ENCODE measurements around the gene KCNF1. TPM values are rescaled to one million over a fixed set of nuclear protein-coding genes. Genes with fewer than 3 reads are reported as not detected.

Gene KCNF1
- total and polyA plus RNA-seq, 2 donors (not counting 1 experiment from before 2014, with no cell fraction given) = 0.22 to 2.6 TPM

- H3K27ac ChIP-seq (ENCODE audit: insufficient read depth, low read length) = no peak overlapping the region
- H3K27me3 ChIP-seq (ENCODE audit: control insufficient read depth, insufficient read depth, low read length) = peaks cover 2% of the 10 kb centered on the region
- H2AFZ ChIP-seq (ENCODE audit: low read length) = no peak overlapping the region
- H3K79me2 ChIP-seq (ENCODE audit: control insufficient read depth, insufficient read depth, low read length) = no peaks in the 10 kb centered on the region
- DNase-seq (ENCODE audit: low read depth in 2 of 2) = no peak
- H4K20me1 ChIP-seq (ENCODE audit: control insufficient read depth, extremely low read depth, insufficient read depth, low read length) = no peaks in the 10 kb centered on the region
- peaks cover 8% of the 10 kb centered on the region for H3K4me1 ChIP-seq (ENCODE audit: control insufficient read depth, extremely low read depth, insufficient read depth, low read length)
- no peak for TF ChIP-seq CTCF (conservative IDR thresholded peaks at IDR 0.05 in 1 of 2, IDR thresholded peaks at IDR 0.05 in 1 of 2; ENCODE audit: low read depth in 1 of 2, low read length in 2 of 2)
- TF ChIP-seq EZH2 (IDR thresholded peaks at IDR 0.05; ENCODE audit: low read length, missing control alignments) = no peak
- H3K9me3 ChIP-seq (ENCODE audit: control insufficient read depth, insufficient read depth, low read depth, low read length) = no peaks in the 10 kb centered on the region
- no peak overlapping the region for H3K4me2 ChIP-seq (ENCODE audit: extremely low read depth, insufficient read depth, low read length)
- H3K4me3 ChIP-seq (replicated peaks in 1 of 4; ENCODE audit: control extremely low read depth in 1 of 4, insufficient read depth in 1 of 4, low read depth in 3 of 4, low read length in 4 of 4) = no peak overlapping the region
- no peak overlapping the region for H3K9ac ChIP-seq (ENCODE audit: insufficient read depth, low read length)
- H3K36me3 ChIP-seq (ENCODE audit: control insufficient read depth, insufficient read depth, low read length) = no peaks in the 10 kb centered on the region
These were observed 10.7 kb downstream of the KCNF1 start for GRCh38 chr2:10922307-10923007.

- Histone ChIP-seq H4K20me1 (ENCODE audit: control insufficient read depth, extremely low read depth, insufficient read depth, low read length) (no peaks in the 10 kb centered on the region), H3K4me3 (replicated peaks in 1 of 4; ENCODE audit: control extremely low read depth in 1 of 4, insufficient read depth in 1 of 4, low read depth in 3 of 4, low read length in 4 of 4) (no peak overlapping the region), H3K27ac (ENCODE audit: insufficient read depth, low read length) (no peak overlapping the region), H3K4me1 (ENCODE audit: control insufficient read depth, extremely low read depth, insufficient read depth, low read length) (peaks cover 8% of the 10 kb centered on the region), H3K79me2 (ENCODE audit: control insufficient read depth, insufficient read depth, low read length) (no peaks in the 10 kb centered on the region), H3K27me3 (ENCODE audit: control insufficient read depth, insufficient read depth, low read length) (peaks cover 2% of the 10 kb centered on the region), H3K4me2 (ENCODE audit: extremely low read depth, insufficient read depth, low read length) (no peak overlapping the region), H2AFZ (ENCODE audit: low read length) (no peak overlapping the region), H3K9me3 (ENCODE audit: control insufficient read depth, insufficient read depth, low read depth, low read length) (no peaks in the 10 kb centered on the region), H3K9ac (ENCODE audit: insufficient read depth, low read length) (no peak overlapping the region), H3K36me3 (ENCODE audit: control insufficient read depth, insufficient read depth, low read length) (no peaks in the 10 kb centered on the region)
- no peak for DNase-seq (ENCODE audit: low read depth in 2 of 2)
- TF ChIP-seq CTCF (conservative IDR thresholded peaks at IDR 0.05 in 1 of 2, IDR thresholded peaks at IDR 0.05 in 1 of 2; ENCODE audit: low read depth in 1 of 2, low read length in 2 of 2) (no peak), EZH2 (IDR thresholded peaks at IDR 0.05; ENCODE audit: low read length, missing control alignments) (no peak)
These were observed 11.3 kb downstream of the KCNF1 start for GRCh38 chr2:10923008-10923375.

- Histone ChIP-seq H3K27me3 (ENCODE audit: control insufficient read depth, insufficient read depth, low read length) (peaks cover 2% of the 10 kb centered on the region), H3K79me2 (ENCODE audit: control insufficient read depth, insufficient read depth, low read length) (no peaks in the 10 kb centered on the region), H3K4me1 (ENCODE audit: control insufficient read depth, extremely low read depth, insufficient read depth, low read length) (peaks cover 5% of the 10 kb centered on the region)
These were observed 12.2 kb downstream of the KCNF1 start for GRCh38 chr2:10923965-10924364.

More at GRCh38 chr2:10923965-10924364, 12.2 kb downstream of the KCNF1 start:
- no peak for TF ChIP-seq CTCF (conservative IDR thresholded peaks at IDR 0.05 in 1 of 2, IDR thresholded peaks at IDR 0.05 in 1 of 2; ENCODE audit: low read depth in 1 of 2, low read length in 2 of 2)
- TF ChIP-seq EZH2 (IDR thresholded peaks at IDR 0.05; ENCODE audit: low read length, missing control alignments) = no peak
- Histone ChIP-seq H3K9me3 (ENCODE audit: control insufficient read depth, insufficient read depth, low read depth, low read length) (no peaks in the 10 kb centered on the region), H3K27ac (ENCODE audit: insufficient read depth, low read length) (no peak overlapping the region), H3K9ac (ENCODE audit: insufficient read depth, low read length) (no peak overlapping the region), H4K20me1 (ENCODE audit: control insufficient read depth, extremely low read depth, insufficient read depth, low read length) (no peaks in the 10 kb centered on the region), H3K36me3 (ENCODE audit: control insufficient read depth, insufficient read depth, low read length) (no peaks in the 10 kb centered on the region), H2AFZ (ENCODE audit: low read length) (no peak overlapping the region), H3K4me2 (ENCODE audit: extremely low read depth, insufficient read depth, low read length) (no peak overlapping the region), H3K4me3 (replicated peaks in 1 of 4; ENCODE audit: control extremely low read depth in 1 of 4, insufficient read depth in 1 of 4, low read depth in 3 of 4, low read length in 4 of 4) (no peak overlapping the region)
- DNase-seq (ENCODE audit: low read depth in 2 of 2) = no peak
